ENCODE data around the gene TDRD6. TPM values are rescaled to one million over a fixed set of nuclear protein-coding genes. Genes with fewer than 3 reads are reported as not detected.

TDRD6 gene
- total and polyA plus RNA-seq, 2 donors (not counting 1 experiment from before 2014, with no cell fraction given), result 0.01 to 0.33 TPM

DNA sequence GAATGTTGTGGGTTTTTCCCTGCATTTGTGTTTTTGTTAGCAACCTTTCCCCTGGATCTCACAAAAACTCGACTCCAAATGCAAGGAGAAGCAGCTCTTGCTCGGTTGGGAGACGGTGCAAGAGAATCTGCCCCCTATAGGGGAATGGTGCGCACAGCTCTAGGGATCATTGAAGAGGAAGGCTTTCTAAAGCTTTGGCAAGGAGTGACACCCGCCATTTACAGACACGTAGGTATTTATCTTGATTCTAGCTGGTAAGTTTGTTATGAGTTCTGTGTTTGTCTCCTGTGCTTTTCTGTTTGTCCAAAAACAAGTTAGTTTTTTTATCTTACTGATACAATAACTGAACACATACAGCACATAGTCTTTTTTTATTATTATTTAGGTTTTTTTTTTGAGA lies 31.9 kb upstream of the TDRD6 start:
- H3K9me3 ChIP-seq (ENCODE audit: control insufficient read depth, insufficient read depth, low read depth, low read length), result no peaks in the 10 kb centered on the region
- H3K36me3 ChIP-seq (ENCODE audit: control insufficient read depth, insufficient read depth, low read length), result no peaks in the 10 kb centered on the region
- H3K4me2 ChIP-seq (ENCODE audit: extremely low read depth, insufficient read depth, low read length), result no peak overlapping the region
- H3K27me3 ChIP-seq (ENCODE audit: control insufficient read depth, insufficient read depth, low read length), result no peaks in the 10 kb centered on the region
- H3K9ac ChIP-seq (ENCODE audit: insufficient read depth, low read length), result no peak overlapping the region
- no peak overlapping the region for H3K4me3 ChIP-seq (replicated peaks in 1 of 4; ENCODE audit: control extremely low read depth in 1 of 4, insufficient read depth in 1 of 4, low read depth in 3 of 4, low read length in 4 of 4)
- H3K4me1 ChIP-seq (ENCODE audit: control insufficient read depth, extremely low read depth, insufficient read depth, low read length), result no peaks in the 10 kb centered on the region
- no peaks in the 10 kb centered on the region for H4K20me1 ChIP-seq (ENCODE audit: control insufficient read depth, extremely low read depth, insufficient read depth, low read length)
- H3K79me2 ChIP-seq (ENCODE audit: control insufficient read depth, insufficient read depth, low read length), result no peaks in the 10 kb centered on the region
- peak; percentile 6 to 37 for TF ChIP-seq CTCF (conservative IDR thresholded peaks at IDR 0.05 in 1 of 2, IDR thresholded peaks at IDR 0.05 in 1 of 2; ENCODE audit: low read depth in 1 of 2, low read length in 2 of 2)
- no peak for TF ChIP-seq EZH2 (IDR thresholded peaks at IDR 0.05; ENCODE audit: low read length, missing control alignments)
- no peak overlapping the region for H2AFZ ChIP-seq (ENCODE audit: low read length)
- no peak for DNase-seq (ENCODE audit: low read depth in 2 of 2)
- no peak overlapping the region for H3K27ac ChIP-seq (ENCODE audit: insufficient read depth, low read length)

DNA sequence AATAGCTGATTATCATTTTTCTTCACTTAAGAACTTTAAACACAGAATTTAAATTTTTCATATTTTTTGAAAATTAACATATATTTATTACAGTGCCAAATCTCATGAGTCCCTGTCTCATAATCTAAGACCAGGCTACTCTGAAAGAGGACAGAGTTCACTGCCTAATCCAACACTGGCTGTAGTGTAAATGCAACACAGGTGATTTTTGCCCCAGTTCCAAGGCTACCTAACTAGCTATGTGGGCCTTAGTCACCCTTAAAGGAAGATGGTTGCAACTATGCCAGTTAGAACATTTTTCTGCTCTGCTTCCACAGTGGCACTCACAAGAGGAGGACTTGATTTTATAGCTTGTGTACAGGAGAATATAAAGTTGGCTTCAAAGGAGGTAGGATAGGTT lies 30.0 kb upstream of the TDRD6 start:
- Histone ChIP-seq H3K4me3 (replicated peaks in 1 of 4; ENCODE audit: control extremely low read depth in 1 of 4, insufficient read depth in 1 of 4, low read depth in 3 of 4, low read length in 4 of 4) (no peak overlapping the region), H3K4me1 (ENCODE audit: control insufficient read depth, extremely low read depth, insufficient read depth, low read length) (no peaks in the 10 kb centered on the region), H4K20me1 (ENCODE audit: control insufficient read depth, extremely low read depth, insufficient read depth, low read length) (no peaks in the 10 kb centered on the region), H3K9ac (ENCODE audit: insufficient read depth, low read length) (no peak overlapping the region), H2AFZ (ENCODE audit: low read length) (no peak overlapping the region), H3K9me3 (ENCODE audit: control insufficient read depth, insufficient read depth, low read depth, low read length) (no peaks in the 10 kb centered on the region), H3K79me2 (ENCODE audit: control insufficient read depth, insufficient read depth, low read length) (no peaks in the 10 kb centered on the region), H3K36me3 (ENCODE audit: control insufficient read depth, insufficient read depth, low read length) (no peaks in the 10 kb centered on the region), H3K27ac (ENCODE audit: insufficient read depth, low read length) (no peak overlapping the region), H3K27me3 (ENCODE audit: control insufficient read depth, insufficient read depth, low read length) (no peaks in the 10 kb centered on the region), H3K4me2 (ENCODE audit: extremely low read depth, insufficient read depth, low read length) (no peak overlapping the region)
- no peak for TF ChIP-seq CTCF (conservative IDR thresholded peaks at IDR 0.05 in 1 of 2, IDR thresholded peaks at IDR 0.05 in 1 of 2; ENCODE audit: low read depth in 1 of 2, low read length in 2 of 2)
- no peak for TF ChIP-seq EZH2 (IDR thresholded peaks at IDR 0.05; ENCODE audit: low read length, missing control alignments)
- DNase-seq (ENCODE audit: low read depth in 2 of 2), result no peak

DNA sequence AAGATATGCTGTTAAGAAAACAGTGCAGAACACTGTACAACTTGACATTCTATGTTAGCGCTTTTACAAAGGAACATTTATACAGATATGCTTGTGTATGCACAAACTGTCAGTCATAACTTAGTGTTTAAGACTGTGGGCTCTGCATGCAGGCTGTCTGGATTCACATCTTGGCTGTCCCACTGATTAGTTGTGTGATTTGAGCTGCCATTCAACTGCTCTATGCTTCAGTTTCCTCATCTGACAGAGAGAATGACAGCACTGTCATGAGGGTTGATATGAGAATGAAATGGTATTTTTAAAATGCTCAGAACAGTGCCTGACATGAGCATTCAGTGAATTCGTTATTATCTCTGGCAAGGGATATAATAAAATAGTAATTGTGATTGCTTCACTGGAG lies 26.2 kb upstream of the TDRD6 start:
- Histone ChIP-seq H4K20me1 (ENCODE audit: control insufficient read depth, extremely low read depth, insufficient read depth, low read length) (no peaks in the 10 kb centered on the region), H2AFZ (ENCODE audit: low read length) (no peak overlapping the region), H3K4me1 (ENCODE audit: control insufficient read depth, extremely low read depth, insufficient read depth, low read length) (no peaks in the 10 kb centered on the region), H3K4me3 (replicated peaks in 1 of 4; ENCODE audit: control extremely low read depth in 1 of 4, insufficient read depth in 1 of 4, low read depth in 3 of 4, low read length in 4 of 4) (no peak overlapping the region), H3K79me2 (ENCODE audit: control insufficient read depth, insufficient read depth, low read length) (no peaks in the 10 kb centered on the region), H3K27me3 (ENCODE audit: control insufficient read depth, insufficient read depth, low read length) (no peaks in the 10 kb centered on the region), H3K9me3 (ENCODE audit: control insufficient read depth, insufficient read depth, low read depth, low read length) (no peaks in the 10 kb centered on the region), H3K36me3 (ENCODE audit: control insufficient read depth, insufficient read depth, low read length) (no peaks in the 10 kb centered on the region), H3K27ac (ENCODE audit: insufficient read depth, low read length) (no peak overlapping the region), H3K4me2 (ENCODE audit: extremely low read depth, insufficient read depth, low read length) (no peak overlapping the region), H3K9ac (ENCODE audit: insufficient read depth, low read length) (no peak overlapping the region)
- TF ChIP-seq CTCF (conservative IDR thresholded peaks at IDR 0.05 in 1 of 2, IDR thresholded peaks at IDR 0.05 in 1 of 2; ENCODE audit: low read depth in 1 of 2, low read length in 2 of 2), result no peak
- no peak for TF ChIP-seq EZH2 (IDR thresholded peaks at IDR 0.05; ENCODE audit: low read length, missing control alignments)
- no peak for DNase-seq (ENCODE audit: low read depth in 2 of 2)
